C4-2B (cell line): ENCODE measurements around the gene NHLRC4.

Source experiments
- CTCF ChIP-seq: fragments of 450-650 bp; conservative IDR thresholded peaks from 2 replicates; pipeline ENCODE4 v1.5.1; 2017; ENCODE audit warnings: mild to moderate bottlenecking
- ZFX ChIP-seq: fragments of 450-650 bp; IDR thresholded peaks from 2 replicates; pipeline ENCODE4 v1.6.1; 2017

GRCh38 chr16:615122-615521, 48.3 kb downstream of the NHLRC4 start:
- TF ChIP-seq CTCF (no peak), ZFX (no peak)
